HG02885 (cell line): ENCODE results near the gene GRIA2.

Experiments used
- ATAC-seq: cut with Tn5 transposase; IDR thresholded peaks from one replicate; pipeline ENCODE4 v1.9.1; 2021; ENCODE audit warnings: mild to moderate bottlenecking; ENCODE audit not compliant: unreplicated experiment, poor library complexity

The GRIA2 gene

GRCh38 chr4:157358851-157359250 is 138.3 kb downstream of the GRIA2 start:
- no peak for ATAC-seq

- no peak for ATAC-seq
These were observed 142.8 kb downstream of the GRIA2 start for GRCh38 chr4:157363360-157363759.

GRCh38 chr4:157372154-157372553 is 151.6 kb downstream of the GRIA2 start:
- no peak for ATAC-seq

GRCh38 chr4:157372567-157372966 is 152.0 kb downstream of the GRIA2 start:
- ATAC-seq: no peak

GRCh38 chr4:157389741-157390140 is 169.2 kb downstream of the GRIA2 start:
- no peak for ATAC-seq

GRCh38 chr4:157405070-157405469 is 184.5 kb downstream of the GRIA2 start:
- no peak for ATAC-seq
